Measurements from ENCODE around the gene XYLB.

GRCh38 chr3:38306941-38307340, 39.6 kb upstream of the XYLB start:
- TF ChIP-seq CTCF (conservative IDR thresholded peaks at IDR 0.05 in 1 of 2, IDR thresholded peaks at IDR 0.05 in 1 of 2; ENCODE audit: extremely low read depth in 1 of 2, insufficient read depth in 1 of 2, low read depth in 1 of 2, low read length in 2 of 2) (no peak), EZH2 (IDR thresholded peaks at IDR 0.05; ENCODE audit: borderline replicate concordance, low read length) (no peak)
